Astrocyte of the spinal cord (primary cell): ENCODE data around the gene RAD51AP1.
A peak's percentile ranks its signal among the peaks of the same experiment; 100 is the strongest.

Experiments used
- DNase-seq: peaks from one replicate; pipeline ENCODE4 v3.0.0; 2011; ENCODE audit warnings: low read depth, low spot score
- H3K4me3 ChIP-seq: 2 replicates; pipeline ENCODE4 v1.5.1; 2011; ENCODE audit warnings: low read depth, mild to moderate bottlenecking, low read length, moderate library complexity
- CTCF ChIP-seq: IDR thresholded peaks from 2 replicates; pipeline ENCODE4 v1.5.1; 2012; ENCODE audit warnings: low read depth, mild to moderate bottlenecking, low read length, inconsistent platforms
- in situ Hi-C: cut with HindIII; loops from 2 replicates; pipeline ENCODE4 v1.10.0; 2017; ENCODE audit warnings: low sequenced_read_pairs

The RAD51AP1 gene

GRCh38 chr12:4604684-4605193, 66.0 kb downstream of the RAD51AP1 start:
- peak; percentile 92 for DNase-seq
- H3K4me3 ChIP-seq = peak overlapping the region; percentile 74
- in situ Hi-C loops = no loop called here
- peak; percentile 100 for TF ChIP-seq CTCF

- H3K4me3 ChIP-seq = no peak overlapping the region
- in situ Hi-C loops = no loop called here
- no peak for DNase-seq
- no peak for TF ChIP-seq CTCF
These were observed 68.4 kb downstream of the RAD51AP1 start for GRCh38 chr12:4607056-4607455.

- H3K4me3 ChIP-seq = no peak overlapping the region
- in situ Hi-C loops = no loop called here
- no peak for DNase-seq
- TF ChIP-seq CTCF = no peak
These were observed 70.4 kb downstream of the RAD51AP1 start for GRCh38 chr12:4609071-4609470.
